IPS-NIHi7 (cell line): ENCODE data around the gene PRG3.
"Not testable (repeated sequence)": the region's sequence is repeated elsewhere in the genome, so short reads cannot be mapped to it uniquely, and the experiment has no call there.

ENCODE experiments used
- DNase-seq: peaks from one replicate; pipeline ENCODE4 v3.0.0; 2012; ENCODE audit warnings: mixed read lengths; ENCODE audit errors: extremely low spot score

Gene PRG3

GRCh38 chr11:57339328-57339727 lies 41.6 kb downstream of the PRG3 start:
- no peak for DNase-seq

- DNase-seq, result no peak
Observed at GRCh38 chr11:57338142-57338541, 42.8 kb downstream of the PRG3 start, which contains the start of gene P2RX3. P2RX3 (plus strand) TSS chr11:57338352; CDS start chr11:57338551, 199 bp downstream.

GRCh38 chr11:57336856-57337255 lies 44.1 kb downstream of the PRG3 start:
- DNase-seq, result not testable (repeated sequence)

- no peak for DNase-seq
Observed at GRCh38 chr11:57336111-57336666, 44.8 kb downstream of the PRG3 start.

GRCh38 chr11:57335343-57336110 lies 45.4 kb downstream of the PRG3 start, which contains the start of gene SSRP1:
SSRP1 (minus strand) TSS chr11:57335892; CDS start chr11:57335121, 771 bp downstream.
- DNase-seq, result peak; percentile 90

GRCh38 chr11:57335023-57335342 lies 46.0 kb downstream of the PRG3 start:
- no peak for DNase-seq

GRCh38 chr11:57332694-57333440 lies 48.1 kb downstream of the PRG3 start:
- no peak for DNase-seq

- no peak for DNase-seq
Observed at GRCh38 chr11:57331720-57332119, 49.2 kb downstream of the PRG3 start.

GRCh38 chr11:57330029-57330428 lies 50.9 kb downstream of the PRG3 start:
- no peak for DNase-seq

- DNase-seq, result no peak
Observed at GRCh38 chr11:57327721-57328120, 53.2 kb downstream of the PRG3 start.
